AG04450 (cell line): ENCODE results near the gene APBB2. TPM values are rescaled to one million over a fixed set of nuclear protein-coding genes. Genes with fewer than 3 reads are reported as not detected.

Experiments used
- CTCF ChIA-PET: fragments of 300-600, 350-600 bp; formaldehyde crosslinking; extraction: SDS; loops from one replicate; lab custom pipeline; 2022; ENCODE audit warnings: antibody characterized with exemption, inconsistent platforms; lab: Charles Lee
- POLR2A ChIA-PET: fragments of 350-600 bp; formaldehyde crosslinking; extraction: SDS; loops from one replicate; lab custom pipeline; 2021; ENCODE audit warnings: antibody characterized with exemption, inconsistent platforms; lab: Yijun Ruan, JAX
- DNase-seq: peaks from one replicate; pipeline ENCODE4 v3.0.0-alpha.2; 2011; ENCODE audit warnings: low read depth, low spot score
- H3K27ac ChIP-seq: one replicate; pipeline ENCODE4 v1.5.1; 2012; ENCODE audit warnings: low read depth, low read length, control low read depth
- H3K27me3 ChIP-seq: one replicate; pipeline ENCODE4 v1.6.0; 2012; ENCODE audit warnings: low read length; ENCODE audit not compliant: control insufficient read depth, insufficient read depth
- H3K4me3 ChIP-seq: 2 replicates; pipeline ENCODE4 v1.5.1; 2011; ENCODE audit warnings: mild to moderate bottlenecking, low read depth, low read length, control low read depth
- H3K9me3 ChIP-seq: 2 replicates; pipeline ENCODE4 v1.5.1; 2012; ENCODE audit warnings: low read length; ENCODE audit not compliant: control insufficient read depth, insufficient read depth
- polyA plus RNA-seq: library from polyadenylated mRNA; depleted of rRNA; stranded (reverse); fragments of >200 nt; gene quantifications from 2 replicates; pipeline ENCODE4 v1.2.3, GENCODE V29; 2011
- TF ChIP-seq, protein P1 (sequence below): IDR thresholded peaks from 2 replicates; pipeline ENCODE4 v1.5.1; 2011; ENCODE audit warnings: low read depth, low read length, control low read depth, inconsistent platforms

The APBB2 gene
- polyA plus RNA-seq, 1 experiment: 52.7 TPM

- POLR2A ChIA-PET: no interaction called here
These were observed 34.7 kb downstream of the APBB2 start for GRCh38 chr4:41179498-41180195.

DNA sequence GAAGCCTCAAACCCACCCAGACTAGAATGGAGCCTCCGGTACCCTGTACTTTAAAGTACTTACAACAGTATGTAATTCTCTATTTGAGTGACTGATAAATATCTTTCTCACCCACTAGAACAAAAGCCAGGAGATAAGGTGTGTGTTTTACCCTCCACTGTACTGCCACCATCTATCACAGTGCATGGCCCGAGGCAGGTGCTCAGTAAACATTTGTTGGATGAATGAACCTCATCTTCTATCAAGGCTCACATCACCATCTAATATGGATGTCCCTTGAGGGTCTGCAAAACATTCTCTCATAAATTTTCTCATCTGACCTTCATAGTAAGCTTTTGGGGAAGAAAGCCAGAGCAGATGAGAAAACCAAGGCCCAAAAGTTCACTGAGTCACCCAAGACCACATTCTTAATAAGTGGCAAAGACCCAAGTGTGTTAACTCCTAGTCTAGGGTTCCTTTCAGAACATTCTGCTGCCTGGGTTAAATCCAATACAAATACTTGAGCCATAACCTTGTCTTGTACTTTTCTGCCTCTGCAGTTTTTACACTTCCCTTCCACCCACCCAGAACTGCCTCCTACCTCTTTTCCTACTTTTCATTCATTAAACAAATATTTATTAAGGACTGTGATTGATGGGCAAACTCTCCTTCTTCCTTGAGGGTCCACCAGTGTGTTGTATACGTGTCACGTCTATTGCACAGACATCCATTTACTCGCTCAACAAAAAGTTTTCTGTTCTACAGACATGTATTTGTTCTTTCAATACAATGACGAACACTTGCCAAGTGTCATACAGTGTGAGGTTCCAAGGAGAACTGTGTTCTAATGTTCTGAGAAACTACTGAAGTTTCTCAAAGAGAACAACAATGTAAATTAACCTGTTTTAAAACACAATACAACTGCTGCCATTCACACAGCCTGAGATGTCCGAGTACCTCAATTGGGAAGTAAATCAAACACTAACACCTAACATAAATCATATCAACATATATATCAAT lies 35.7 kb downstream of the APBB2 start:
- Histone ChIP-seq H3K27ac (peak overlapping the region; percentile 41), H3K4me3 (no peak overlapping the region), H3K9me3 (no peaks in the 10 kb centered on the region), H3K27me3 (no peaks in the 10 kb centered on the region)
- TF ChIP-seq, protein P1, sequence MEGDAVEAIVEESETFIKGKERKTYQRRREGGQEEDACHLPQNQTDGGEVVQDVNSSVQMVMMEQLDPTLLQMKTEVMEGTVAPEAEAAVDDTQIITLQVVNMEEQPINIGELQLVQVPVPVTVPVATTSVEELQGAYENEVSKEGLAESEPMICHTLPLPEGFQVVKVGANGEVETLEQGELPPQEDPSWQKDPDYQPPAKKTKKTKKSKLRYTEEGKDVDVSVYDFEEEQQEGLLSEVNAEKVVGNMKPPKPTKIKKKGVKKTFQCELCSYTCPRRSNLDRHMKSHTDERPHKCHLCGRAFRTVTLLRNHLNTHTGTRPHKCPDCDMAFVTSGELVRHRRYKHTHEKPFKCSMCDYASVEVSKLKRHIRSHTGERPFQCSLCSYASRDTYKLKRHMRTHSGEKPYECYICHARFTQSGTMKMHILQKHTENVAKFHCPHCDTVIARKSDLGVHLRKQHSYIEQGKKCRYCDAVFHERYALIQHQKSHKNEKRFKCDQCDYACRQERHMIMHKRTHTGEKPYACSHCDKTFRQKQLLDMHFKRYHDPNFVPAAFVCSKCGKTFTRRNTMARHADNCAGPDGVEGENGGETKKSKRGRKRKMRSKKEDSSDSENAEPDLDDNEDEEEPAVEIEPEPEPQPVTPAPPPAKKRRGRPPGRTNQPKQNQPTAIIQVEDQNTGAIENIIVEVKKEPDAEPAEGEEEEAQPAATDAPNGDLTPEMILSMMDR: no peak
- DNase-seq: no peak
- ChIA-PET POLR2A (no interaction called here), CTCF (no interaction called here)

More at GRCh38 chr4:41179498-41180195, 34.7 kb downstream of the APBB2 start:
- TF ChIP-seq, protein P1: no peak
- Histone ChIP-seq H3K27ac (no peak overlapping the region), H3K4me3 (no peak overlapping the region), H3K9me3 (no peaks in the 10 kb centered on the region), H3K27me3 (no peaks in the 10 kb centered on the region)
- no peak for DNase-seq
- CTCF ChIA-PET: interaction anchor here (0.8 kb wide), 1 partner anchor 255 kb away, joined by 5 read pairs; no protein-coding TSS in a partner anchor

DNA sequence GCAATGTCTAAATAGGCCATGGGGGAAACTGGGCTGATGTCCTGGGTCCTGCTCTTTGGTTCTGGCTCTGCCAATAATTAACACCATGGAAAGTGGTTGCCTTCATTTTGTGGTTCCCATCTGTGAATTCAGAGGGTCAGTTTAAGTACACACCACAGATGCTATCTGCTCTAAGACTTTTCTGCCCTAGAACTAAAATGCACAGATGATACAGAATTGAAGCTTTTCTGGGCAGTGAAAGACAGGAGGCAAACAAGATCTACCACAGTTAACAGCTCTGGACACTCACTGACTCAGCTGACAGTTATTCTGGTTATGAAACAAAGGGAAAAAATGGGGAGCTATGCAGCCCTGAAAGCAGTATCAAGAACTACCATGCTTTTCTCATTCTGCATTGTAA lies 37.3 kb downstream of the APBB2 start:
- H3K27ac ChIP-seq: peak overlapping the region; percentile 82
- H3K27me3 ChIP-seq: no peaks in the 10 kb centered on the region
- TF ChIP-seq, protein P1: peak; percentile 29; the same call in 1 of the 2 replicates
- CTCF ChIA-PET: interaction anchor here (0.8 to 1.9 kb wide), 11 partner anchors 9 to 485 kb away, joined by 3 to 11 read pairs (median 4); partner anchors contain the start of gene APBB2
- no peaks in the 10 kb centered on the region for H3K9me3 ChIP-seq
- no peak for DNase-seq
- POLR2A ChIA-PET: interaction anchor here (0.6 to 2.0 kb wide), 12 partner anchors 8 to 312 kb away, joined by 3 to 15 read pairs (median 4); partner anchors contain the start of genes APBB2 and UCHL1
- H3K4me3 ChIP-seq: no peak overlapping the region

- TF ChIP-seq, protein P1: no peak
- POLR2A ChIA-PET: interaction anchor here (0.6 to 2.0 kb wide), 8 partner anchors 16 to 311 kb away, joined by 3 to 15 read pairs (median 4); partner anchors contain the start of genes APBB2 and UCHL1
- Histone ChIP-seq H3K9me3 (no peaks in the 10 kb centered on the region), H3K27me3 (no peaks in the 10 kb centered on the region), H3K4me3 (no peak overlapping the region), H3K27ac (peak overlapping the region; percentile 63)
- CTCF ChIA-PET: interaction anchor here (0.7 to 1.9 kb wide), 11 partner anchors 9 to 485 kb away, joined by 3 to 11 read pairs (median 4); partner anchors contain the start of gene APBB2
- no peak for DNase-seq
These were observed 38.0 kb downstream of the APBB2 start for GRCh38 chr4:41176340-41176739.
